ENCODE data around the gene PARD3B. TPM values are rescaled to one million over a fixed set of nuclear protein-coding genes. Genes with fewer than 3 reads are reported as not detected.

Gene PARD3B
- polyA plus RNA-seq, 3 donors: 2.0 to 13.6 (median 5.0) TPM

- H3K27ac ChIP-seq (ENCODE audit: low read depth, low read length): no peak overlapping the region
These were observed 226.4 kb downstream of the PARD3B start for GRCh38 chr2:204771721-204772120.

GRCh38 chr2:204772546-204772945, 227.3 kb downstream of the PARD3B start:
- no peak overlapping the region for H3K27ac ChIP-seq (ENCODE audit: low read depth, low read length)
- WGBS, 3 donors: 86 to 95% (median 89%) methylated on average over 1 of the region's 1 CpG

- no peak overlapping the region for H3K27ac ChIP-seq (ENCODE audit: low read depth, low read length)
These were observed 230.5 kb downstream of the PARD3B start for GRCh38 chr2:204775766-204776165.

- H3K27ac ChIP-seq (ENCODE audit: low read depth, low read length): no peak overlapping the region
- WGBS, 3 donors: 75 to 87% (median 78%) methylated on average over 1 of the region's 1 CpG
These were observed 231.7 kb downstream of the PARD3B start for GRCh38 chr2:204776781-204777559.

- no peak overlapping the region for H3K27ac ChIP-seq (ENCODE audit: low read depth, low read length)
These were observed 234.5 kb downstream of the PARD3B start for GRCh38 chr2:204779771-204780170.

GRCh38 chr2:204781941-204782340, 236.7 kb downstream of the PARD3B start:
- 85 to 91% (median 90%) methylated on average over 1 of the region's 1 CpG for WGBS, 3 donors
- H3K27ac ChIP-seq (ENCODE audit: low read depth, low read length): no peak overlapping the region

- 73 to 96% (median 91%) methylated on average over 3 of the region's 3 CpGs for WGBS, 3 donors
- no peak overlapping the region for H3K27ac ChIP-seq (ENCODE audit: low read depth, low read length)
These were observed 244.8 kb downstream of the PARD3B start for GRCh38 chr2:204790076-204790475.

GRCh38 chr2:204791230-204791629, 246.0 kb downstream of the PARD3B start:
- no peak overlapping the region for H3K27ac ChIP-seq (ENCODE audit: low read depth, low read length)

GRCh38 chr2:204794624-204795023, 249.3 kb downstream of the PARD3B start:
- no peak overlapping the region for H3K27ac ChIP-seq (ENCODE audit: low read depth, low read length)
- 88 to 98% (median 93%) methylated on average over 2 of the region's 2 CpGs for WGBS, 3 donors

- no peak overlapping the region for H3K27ac ChIP-seq (ENCODE audit: low read depth, low read length)
- WGBS, 3 donors: 59 to 67% (median 61%) methylated on average over 1 of the region's 1 CpG
These were observed 249.9 kb downstream of the PARD3B start for GRCh38 chr2:204795156-204795555.

- 91 to 97% (median 95%) methylated on average over 4 of the region's 4 CpGs for WGBS, 3 donors
- no peak overlapping the region for H3K27ac ChIP-seq (ENCODE audit: low read depth, low read length)
These were observed 251.3 kb downstream of the PARD3B start for GRCh38 chr2:204796581-204796980.

- 67 to 86% (median 68%) methylated on average over 2 of the region's 2 CpGs for WGBS, 3 donors
These were observed 254.5 kb downstream of the PARD3B start for GRCh38 chr2:204799791-204800190.

GRCh38 chr2:204808494-204808893, 263.2 kb downstream of the PARD3B start:
- no peak overlapping the region for H3K27ac ChIP-seq (ENCODE audit: low read depth, low read length)

More at GRCh38 chr2:204799791-204800190, 254.5 kb downstream of the PARD3B start:
- H3K27ac ChIP-seq (ENCODE audit: low read depth, low read length): no peak overlapping the region

- WGBS, 3 donors: 88 to 90% (median 89%) methylated on average over 5 of the region's 5 CpGs
These were observed 279.6 kb downstream of the PARD3B start for GRCh38 chr2:204824751-204825453.

GRCh38 chr2:204825681-204826080, 280.4 kb downstream of the PARD3B start:
- 89 to 96% (median 93%) methylated on average over 5 of the region's 5 CpGs for WGBS, 3 donors
- H3K27ac ChIP-seq (ENCODE audit: low read depth, low read length): no peak overlapping the region

More at GRCh38 chr2:204824751-204825453, 279.6 kb downstream of the PARD3B start:
- no peak overlapping the region for H3K27ac ChIP-seq (ENCODE audit: low read depth, low read length)

- H3K27ac ChIP-seq (ENCODE audit: low read depth, low read length): no peak overlapping the region
- 86 to 88% (median 87%) methylated on average over 9 of the region's 9 CpGs for WGBS, 3 donors
These were observed 282.7 kb downstream of the PARD3B start for GRCh38 chr2:204827701-204828590.

- no peak overlapping the region for H3K27ac ChIP-seq (ENCODE audit: low read depth, low read length)
- WGBS, 3 donors: 93 to 97% (median 96%) methylated on average over 3 of the region's 3 CpGs
These were observed 289.6 kb downstream of the PARD3B start for GRCh38 chr2:204834716-204835384.

- WGBS, 3 donors: 95 to 98% (median 96%) methylated on average over 3 of the region's 3 CpGs
- no peak overlapping the region for H3K27ac ChIP-seq (ENCODE audit: low read depth, low read length)
These were observed 290.5 kb downstream of the PARD3B start for GRCh38 chr2:204835786-204836185.

- 86 to 88% (median 86%) methylated on average over 5 of the region's 5 CpGs for WGBS, 3 donors
These were observed 295.2 kb downstream of the PARD3B start for GRCh38 chr2:204840504-204840903.

More at GRCh38 chr2:204840504-204840903, 295.2 kb downstream of the PARD3B start:
- no peak overlapping the region for H3K27ac ChIP-seq (ENCODE audit: low read depth, low read length)

Data from adipose tissue (tissue), 3 donors.